ENCODE data around the gene DHRS7. TPM values are rescaled to one million over a fixed set of nuclear protein-coding genes. Genes with fewer than 3 reads are reported as not detected.

DHRS7 gene
- total and polyA plus RNA-seq, 9 of the 15 experiments (the other 6 are each of a cell fraction or from before 2014, with no cell fraction given) = 10.2 to 20.1 (median 15.7) TPM

- TF ChIP-seq REST (IDR thresholded peaks at IDR 0.05; ENCODE audit: borderline replicate concordance) (peak; percentile 66; the same call in 1 of the 2 replicates), REST (CRISPR knock-in tag; IDR thresholded peaks at IDR 0.05; ENCODE audit: low read depth) (no peak), PURB (CRISPR knock-in tag; IDR thresholded peaks at IDR 0.05; ENCODE audit: low read depth) (no peak), ZNF282 (CRISPR knock-in tag; IDR thresholded peaks at IDR 0.05) (no peak), TCF7L2 (IDR thresholded peaks at IDR 0.05; ENCODE audit: low read depth, low read length) (no peak), CBX2 (IDR thresholded peaks at IDR 0.05; ENCODE audit: insufficient read depth, low read length, poor library complexity, severe bottlenecking) (no peak), CREB5 (CRISPR knock-in tag; IDR thresholded peaks at IDR 0.05) (no peak), SIRT6 (IDR thresholded peaks at IDR 0.05; ENCODE audit: low read depth, low read length) (no peak), UBTF (IDR thresholded peaks at IDR 0.05; ENCODE audit: borderline replicate concordance in 1 of 2, low read depth in 2 of 2, low read length in 2 of 2) (peak; percentile 94 to 96), CHD2 (IDR thresholded peaks at IDR 0.05; ENCODE audit: low read depth, low read length) (no peak), E2F1 (CRISPR knock-in tag; IDR thresholded peaks at IDR 0.05) (no peak), GATAD2B (IDR thresholded peaks at IDR 0.05; ENCODE audit: borderline replicate concordance) (no peak), ZNF146 (CRISPR knock-in tag; IDR thresholded peaks at IDR 0.05; ENCODE audit: unreplicated experiment) (no peak)
Observed at GRCh38 chr14:60164712-60165546, at the start of gene DHRS7 (continued).
